Mucosa of descending colon (tissue), 3 donors: ENCODE measurements around the gene HYKK. TPM values are rescaled to one million over a fixed set of nuclear protein-coding genes. Genes with fewer than 3 reads are reported as not detected.
"Not testable (repeated sequence)": the region's sequence is repeated elsewhere in the genome, so short reads cannot be mapped to it uniquely, and the experiment has no call there.

Experiments used
- ATAC-seq: fragments of 200-7000 bp; cut with Tn5 transposase; one replicate; pipeline ENCODE4 v1.9.1; 2020; ENCODE audit warnings: mild to moderate bottlenecking, moderate library complexity
- DNase-seq, 3 donors: peaks; one replicate each; pipeline ENCODE4 v3.0.0-alpha.2; 2020
- H3K36me3 ChIP-seq: fragments of 200-600 bp; one replicate; pipeline ENCODE4 v1.8.0; 2021; ENCODE audit warnings: low read depth, mild to moderate bottlenecking
- H3K4me1 ChIP-seq: fragments of 200-600 bp; one replicate; pipeline ENCODE4 v1.8.0; 2021; ENCODE audit warnings: low read depth, mild to moderate bottlenecking
- H3K4me3 ChIP-seq: fragments of 200-600 bp; one replicate; pipeline ENCODE4 v1.8.0; 2021; ENCODE audit warnings: mild to moderate bottlenecking
- H3K9me3 ChIP-seq: fragments of 200-600 bp; one replicate; pipeline ENCODE4 v1.8.0; 2021; ENCODE audit warnings: mild to moderate bottlenecking
- intact Hi-C, 2 donors: fragments of 100-400 bp; cut with DNase I in 1 of 2; cut with micrococcal nuclease in 1 of 2; formaldehyde crosslinking; loops; one replicate each; pipeline versions ENCODE4 v1.11.0 to v1.11.1; 2022; cut with DNase I, micrococcal nuclease
- total RNA-seq, 3 donors: library from RNA; stranded (reverse); fragmentation: NEBNext Ultra II Directional in 2 of 3; extraction: Animal tissue kit (Norgen Biotek cat#: 25700) in 2 of 3; gene quantifications; one replicate each; pipeline versions ENCODE4 v1.2.1 to v1.2.4, GENCODE V29; 2021 to 2023
- TF ChIP-seq, protein P1 (sequence below): fragments of 200-600 bp; IDR thresholded peaks from one replicate; pipeline ENCODE4 v1.8.0; 2022; ENCODE audit warnings: antibody characterized with exemption, mild to moderate bottlenecking
- donor health status: DM: no; HTN: no; CAD: no; lungs with moderate emphysema.
- donor health status: DM: no; HTN: no; CAD: no.
- donor health status: DM: no; HTN: yes; CAD: no.

The HYKK gene
- total RNA-seq, 3 donors from 2014 or later = 5.7 to 7.8 (median 6.8) TPM

GRCh38 chr15:78551902-78552301 lies 44.5 kb downstream of the HYKK start:
- ATAC-seq = no peak
- Histone ChIP-seq H3K4me3 (no peak overlapping the region), H3K4me1 (no peaks in the 10 kb centered on the region), H3K9me3 (no peaks in the 10 kb centered on the region), H3K36me3 (peaks cover 10% of the 10 kb centered on the region)
- TF ChIP-seq, protein P1, sequence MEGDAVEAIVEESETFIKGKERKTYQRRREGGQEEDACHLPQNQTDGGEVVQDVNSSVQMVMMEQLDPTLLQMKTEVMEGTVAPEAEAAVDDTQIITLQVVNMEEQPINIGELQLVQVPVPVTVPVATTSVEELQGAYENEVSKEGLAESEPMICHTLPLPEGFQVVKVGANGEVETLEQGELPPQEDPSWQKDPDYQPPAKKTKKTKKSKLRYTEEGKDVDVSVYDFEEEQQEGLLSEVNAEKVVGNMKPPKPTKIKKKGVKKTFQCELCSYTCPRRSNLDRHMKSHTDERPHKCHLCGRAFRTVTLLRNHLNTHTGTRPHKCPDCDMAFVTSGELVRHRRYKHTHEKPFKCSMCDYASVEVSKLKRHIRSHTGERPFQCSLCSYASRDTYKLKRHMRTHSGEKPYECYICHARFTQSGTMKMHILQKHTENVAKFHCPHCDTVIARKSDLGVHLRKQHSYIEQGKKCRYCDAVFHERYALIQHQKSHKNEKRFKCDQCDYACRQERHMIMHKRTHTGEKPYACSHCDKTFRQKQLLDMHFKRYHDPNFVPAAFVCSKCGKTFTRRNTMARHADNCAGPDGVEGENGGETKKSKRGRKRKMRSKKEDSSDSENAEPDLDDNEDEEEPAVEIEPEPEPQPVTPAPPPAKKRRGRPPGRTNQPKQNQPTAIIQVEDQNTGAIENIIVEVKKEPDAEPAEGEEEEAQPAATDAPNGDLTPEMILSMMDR = no peak
- intact Hi-C loops = no loop called here
- DNase-seq = no peak

DNA sequence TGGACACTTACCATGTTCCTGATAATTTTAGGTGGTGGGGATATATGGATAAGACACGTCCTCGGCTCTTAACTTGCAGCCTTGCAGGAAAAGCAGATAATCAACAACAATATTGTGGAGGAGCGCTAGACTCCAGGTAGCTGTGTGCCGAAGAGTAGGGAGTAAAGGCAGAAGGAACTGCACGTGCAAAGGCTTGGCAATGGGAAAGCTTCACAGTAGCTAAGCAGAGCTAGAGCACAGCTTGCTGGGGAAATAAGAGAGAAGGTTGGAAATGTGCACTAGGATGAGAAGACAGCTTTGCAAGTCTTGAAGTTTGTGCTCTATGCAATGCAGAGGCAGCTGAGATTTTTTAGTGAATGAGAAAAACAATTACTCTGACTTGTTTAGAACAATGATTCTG lies 45.2 kb downstream of the HYKK start:
- H3K9me3 ChIP-seq = no peaks in the 10 kb centered on the region
- TF ChIP-seq, protein P1 = no peak
- no peak for DNase-seq
- H3K4me3 ChIP-seq = no peak overlapping the region
- ATAC-seq = no peak
- H3K4me1 ChIP-seq = no peaks in the 10 kb centered on the region
- H3K36me3 ChIP-seq = peaks cover 10% of the 10 kb centered on the region
- intact Hi-C loops = no loop called here

- H3K9me3 ChIP-seq, intact Hi-C loops, H3K36me3 ChIP-seq, H3K4me3 ChIP-seq, DNase-seq, ATAC-seq, H3K4me1 ChIP-seq: not testable (repeated sequence)
Observed at GRCh38 chr15:78560201-78560600, 52.8 kb downstream of the HYKK start.

DNA sequence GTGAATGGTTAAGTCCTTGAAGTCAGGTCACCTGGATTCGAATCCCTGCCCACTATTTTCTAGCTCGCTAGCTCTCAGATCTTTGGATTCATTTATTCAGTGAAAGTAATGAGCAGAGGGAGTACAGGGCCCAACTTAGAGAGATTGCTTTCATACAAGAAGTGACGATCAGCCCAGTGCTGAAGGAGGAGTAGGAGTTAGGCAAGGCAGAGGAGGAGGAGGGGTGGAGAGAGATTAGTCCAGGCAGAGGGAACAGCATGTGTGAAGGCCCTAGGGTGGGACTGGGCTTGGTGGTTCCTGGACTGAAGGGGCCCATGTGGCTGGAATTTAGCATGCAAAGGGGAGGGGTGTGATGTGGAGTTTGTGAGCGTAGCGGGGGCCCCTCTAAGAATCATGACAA lies 54.1 kb downstream of the HYKK start:
- no peak for DNase-seq
- H3K4me3 ChIP-seq = no peak overlapping the region
- no peaks in the 10 kb centered on the region for H3K9me3 ChIP-seq
- H3K36me3 ChIP-seq = no peaks in the 10 kb centered on the region
- TF ChIP-seq, protein P1 = no peak
- H3K4me1 ChIP-seq = peaks cover 6% of the 10 kb centered on the region
- intact Hi-C loops = no loop called here
- ATAC-seq = no peak

- ATAC-seq (no peak), DNase-seq (no peak)
- Histone ChIP-seq H3K9me3 (no peaks in the 10 kb centered on the region), H3K36me3 (no peaks in the 10 kb centered on the region), H3K4me1 (peaks cover 6% of the 10 kb centered on the region), H3K4me3 (no peak overlapping the region)
- TF ChIP-seq, protein P1 = no peak
- intact Hi-C loops = no loop called here
Observed at GRCh38 chr15:78563092-78563491, 55.7 kb downstream of the HYKK start.

DNA sequence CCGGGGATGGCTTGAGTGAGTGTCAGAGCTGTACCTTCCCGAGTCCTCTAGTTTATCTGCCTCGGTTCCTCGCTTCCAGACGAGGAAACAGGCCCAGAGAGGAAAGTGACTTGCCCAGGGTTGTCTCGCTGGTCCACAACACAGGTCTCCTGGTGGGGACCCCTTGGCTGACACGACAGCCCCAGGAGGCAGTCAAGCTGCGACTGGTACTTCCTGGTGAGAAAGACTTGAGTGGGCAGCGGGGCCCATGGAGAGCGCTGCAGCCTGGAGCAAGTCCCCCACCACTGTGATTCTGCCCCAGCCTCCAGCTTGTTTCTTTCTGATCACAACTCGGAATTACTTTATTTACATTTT lies 57.3 kb downstream of the HYKK start:
- Histone ChIP-seq H3K4me3 (no peak overlapping the region), H3K9me3 (no peaks in the 10 kb centered on the region), H3K4me1 (peaks cover 6% of the 10 kb centered on the region), H3K36me3 (no peaks in the 10 kb centered on the region)
- TF ChIP-seq, protein P1 = no peak
- intact Hi-C loops = no loop called here
- peak in 1 of 3 donors; percentile 36 for DNase-seq
- ATAC-seq = no peak
